GM10266 (cell line): ENCODE data around the gene TUBGCP2.

Experiments used
- DNase-seq: peaks from one replicate; pipeline ENCODE4 v3.0.0; 2012; ENCODE audit errors: extremely low spot score
- CTCF ChIP-seq: IDR thresholded peaks from 2 replicates; pipeline ENCODE4 v1.5.1; 2012; ENCODE audit warnings: mild to moderate bottlenecking, low read depth; ENCODE audit not compliant: control insufficient read depth, insufficient read depth; ENCODE audit errors: missing control alignments

The TUBGCP2 gene

GRCh38 chr10:133229265-133230043 lies 79.2 kb downstream of the TUBGCP2 start:
- DNase-seq: no peak
- TF ChIP-seq CTCF: no peak
